ENCODE results near the gene RBFOX1.

The RBFOX1 gene

GRCh38 chr16:7602291-7602950 is 269.8 kb downstream of the RBFOX1 start:
- DNase-seq (ENCODE audit: low spot score), result no peak

DNA sequence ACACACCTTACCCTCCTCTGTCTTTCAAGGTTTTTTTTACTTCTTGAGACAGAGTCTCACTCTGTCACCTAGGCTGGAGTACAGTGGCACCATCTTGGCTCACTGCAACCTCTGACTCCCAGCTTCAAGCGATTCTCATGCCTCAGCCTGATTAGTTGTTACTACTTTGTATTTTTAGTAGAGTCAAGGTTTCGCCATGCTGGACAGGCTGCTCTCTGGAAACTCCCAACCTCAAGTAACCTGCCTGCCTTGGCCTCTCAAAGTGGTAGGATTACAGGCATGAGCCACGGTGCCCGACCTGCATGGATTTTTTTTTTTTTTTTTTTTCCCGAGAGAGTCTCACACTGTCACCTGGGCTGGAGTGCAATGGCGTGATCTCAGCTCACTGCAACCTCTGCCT is 273.2 kb downstream of the RBFOX1 start:
- no peak for DNase-seq (ENCODE audit: low spot score)

GRCh38 chr16:7612671-7613070 is 280.0 kb downstream of the RBFOX1 start:
- no peak for DNase-seq (ENCODE audit: low spot score)

DNA sequence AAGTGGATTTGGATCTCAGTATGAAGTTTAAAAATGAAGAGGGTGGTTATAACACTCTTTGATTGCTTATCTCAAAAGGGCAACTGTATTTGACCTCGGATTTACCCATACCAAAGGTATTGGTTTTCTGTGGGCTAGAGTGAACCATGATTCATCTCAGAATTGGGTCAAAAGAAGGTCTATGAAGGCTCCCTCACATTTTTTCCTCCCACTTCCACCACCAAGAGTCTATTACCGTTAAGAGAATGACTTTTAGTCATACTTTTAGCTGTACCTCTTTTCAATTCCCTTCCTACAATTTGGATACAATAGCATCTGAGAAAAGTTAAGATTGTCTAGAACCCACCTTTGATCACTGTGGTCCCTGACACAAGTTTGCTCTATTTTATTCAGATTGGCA is 280.9 kb downstream of the RBFOX1 start:
- DNase-seq (ENCODE audit: low spot score), result no peak

DNA sequence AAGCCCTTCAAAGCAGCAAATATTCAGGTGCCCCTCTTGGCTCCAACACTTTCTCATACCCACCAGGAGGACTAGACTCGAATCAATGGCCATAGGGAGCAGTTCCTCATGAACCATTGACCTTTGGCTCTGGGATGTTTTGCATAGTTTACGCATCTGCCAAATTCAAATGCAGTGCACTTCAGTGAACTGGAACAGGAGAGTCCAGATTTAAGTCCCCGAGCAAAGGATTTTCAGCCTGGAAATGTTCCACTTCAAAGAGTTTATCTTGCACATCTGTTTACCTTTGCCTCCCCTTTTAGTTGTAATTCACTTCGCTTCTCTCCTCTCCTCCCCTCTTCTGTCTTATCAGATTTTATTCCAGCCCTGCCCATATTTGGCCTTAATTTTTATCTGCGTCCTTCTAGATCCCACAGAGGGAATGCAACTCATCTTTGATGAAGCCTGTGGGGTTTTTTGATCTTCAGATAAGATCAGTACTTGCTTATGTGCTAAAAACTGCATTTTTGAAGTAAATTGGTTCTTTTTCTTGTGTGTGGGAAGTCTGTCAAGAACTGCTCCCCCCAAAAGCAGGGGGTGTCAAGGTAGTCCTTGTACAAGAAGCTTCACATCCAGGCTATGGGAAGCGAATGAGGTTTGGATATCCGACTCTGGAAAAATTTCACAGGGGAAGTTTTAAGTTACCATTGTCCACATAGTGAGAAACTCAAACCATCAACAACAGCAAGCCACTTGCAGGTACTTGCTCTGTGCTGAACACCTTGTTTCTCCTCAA is 281.6 kb downstream of the RBFOX1 start:
- DNase-seq (ENCODE audit: low spot score), result no peak

DNA sequence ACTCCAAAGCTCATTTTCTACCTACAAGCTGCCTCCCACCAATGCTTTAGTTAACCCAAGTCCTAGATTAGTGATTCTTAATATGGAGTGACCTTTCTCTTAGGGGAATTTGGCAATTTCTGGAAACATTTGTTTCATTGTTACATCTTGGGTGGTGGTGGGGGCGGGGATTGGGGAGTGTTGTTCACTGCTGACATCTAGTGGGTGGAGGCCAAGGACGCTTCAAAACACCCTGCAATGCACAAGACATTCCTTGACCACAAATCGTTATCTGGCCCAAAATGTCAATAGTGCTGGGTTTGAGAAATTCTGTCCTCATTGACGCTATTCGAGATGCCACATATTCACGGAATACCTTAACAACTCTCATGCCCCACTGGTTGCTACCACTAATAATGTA is 282.9 kb downstream of the RBFOX1 start:
- peak; percentile 7 for DNase-seq (ENCODE audit: low spot score)

GRCh38 chr16:7624871-7625766 is 292.5 kb downstream of the RBFOX1 start:
- no peak for DNase-seq (ENCODE audit: low spot score)

- no peak for DNase-seq (ENCODE audit: low spot score)
These were observed 296.3 kb downstream of the RBFOX1 start for GRCh38 chr16:7628981-7629380.

GRCh38 chr16:7629571-7629970 is 296.9 kb downstream of the RBFOX1 start:
- no peak for DNase-seq (ENCODE audit: low spot score)

GRCh38 chr16:7637446-7637845 is 304.8 kb downstream of the RBFOX1 start:
- no peak for DNase-seq (ENCODE audit: low spot score)

GRCh38 chr16:7638306-7638705 is 305.7 kb downstream of the RBFOX1 start:
- DNase-seq (ENCODE audit: low spot score), result no peak

DNA sequence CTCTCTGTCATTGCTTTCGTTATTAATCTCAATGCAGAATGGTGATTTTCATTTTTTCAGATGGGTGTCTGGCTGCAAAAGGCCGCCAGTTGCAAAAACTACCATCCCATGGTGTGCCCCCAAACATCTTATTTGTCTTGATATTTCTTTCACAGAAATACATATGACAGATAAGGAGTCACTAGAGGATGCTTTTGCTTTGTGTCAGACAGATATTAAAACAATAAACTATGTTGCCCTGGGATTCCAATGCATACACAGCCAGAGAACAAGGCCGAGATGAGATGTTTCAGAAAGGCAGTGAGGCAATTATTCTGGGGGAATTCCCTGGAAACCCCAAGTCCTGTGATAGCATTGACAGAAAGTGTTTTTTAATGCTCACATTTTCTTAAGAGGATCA is 307.7 kb downstream of the RBFOX1 start:
- no peak for DNase-seq (ENCODE audit: low spot score)

DNA sequence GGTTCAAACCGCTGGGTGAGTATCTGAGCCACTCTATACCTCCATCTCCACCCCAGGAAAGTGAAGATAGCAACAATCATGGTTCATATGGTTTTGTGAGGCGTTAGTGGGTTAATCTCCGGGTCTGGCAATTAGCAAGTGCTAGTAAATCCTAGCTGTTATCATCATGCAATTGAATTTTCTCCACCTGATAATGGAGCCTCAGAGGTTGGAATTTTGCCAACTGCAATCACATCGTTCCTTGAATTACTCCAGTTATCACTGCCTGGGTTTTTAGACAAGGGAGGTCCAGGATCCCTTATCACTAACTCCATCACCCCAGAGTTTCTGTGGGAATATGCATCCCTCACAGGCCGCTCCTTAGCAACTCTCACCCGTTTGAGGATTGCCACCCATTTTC is 311.5 kb downstream of the RBFOX1 start:
- no peak for DNase-seq (ENCODE audit: low spot score)

- no peak for DNase-seq (ENCODE audit: low spot score)
These were observed 312.2 kb downstream of the RBFOX1 start for GRCh38 chr16:7644811-7645210.

- no peak for DNase-seq (ENCODE audit: low spot score)
These were observed 314.3 kb downstream of the RBFOX1 start for GRCh38 chr16:7646821-7647500.

- DNase-seq (ENCODE audit: low spot score), result no peak
These were observed 317.8 kb downstream of the RBFOX1 start for GRCh38 chr16:7650431-7650830.

- DNase-seq (ENCODE audit: low spot score), result no peak
These were observed 319.3 kb downstream of the RBFOX1 start for GRCh38 chr16:7651803-7652570.

- DNase-seq (ENCODE audit: low spot score), result no peak
These were observed 321.3 kb downstream of the RBFOX1 start for GRCh38 chr16:7653746-7654461.

- no peak for DNase-seq (ENCODE audit: low spot score)
These were observed 343.0 kb downstream of the RBFOX1 start for GRCh38 chr16:7675628-7676027.

DNA sequence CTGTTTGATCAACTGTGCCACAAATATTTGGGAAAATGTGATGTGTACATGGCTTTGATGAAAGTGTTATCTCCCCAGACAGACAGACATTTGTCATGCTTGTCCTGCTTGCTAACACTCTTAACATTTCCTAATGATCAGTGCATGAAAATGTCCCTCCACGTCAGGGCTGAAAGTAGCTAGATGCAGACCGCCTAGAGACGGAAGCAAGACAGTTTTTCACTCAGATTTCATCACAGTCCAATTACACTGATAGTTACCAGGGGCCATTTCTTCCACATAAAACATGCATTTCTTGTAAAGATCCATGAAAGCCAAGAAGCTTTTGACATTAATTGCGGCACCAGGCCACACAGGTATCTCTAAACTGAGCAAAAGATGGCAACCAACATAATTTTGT is 347.7 kb downstream of the RBFOX1 start:
- no peak for DNase-seq (ENCODE audit: low spot score)

DNA sequence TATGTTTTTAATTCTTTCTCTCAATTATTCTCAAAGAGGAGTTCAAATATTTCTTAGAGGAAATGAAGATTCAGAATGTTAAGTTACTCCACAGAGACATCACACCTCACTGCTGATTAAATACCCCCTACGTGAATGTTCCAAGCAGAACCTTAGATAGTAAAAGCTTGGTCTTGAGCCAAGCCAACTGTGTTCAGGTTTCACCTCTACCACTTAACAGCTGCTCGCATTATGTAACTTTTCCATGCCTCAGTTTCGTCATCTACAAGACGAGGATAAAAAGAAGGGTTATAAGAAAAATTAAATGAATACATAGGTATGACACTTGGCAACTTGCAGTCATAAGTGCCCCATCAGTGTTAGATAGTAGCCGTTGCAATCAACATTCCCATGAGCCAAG is 356.2 kb downstream of the RBFOX1 start:
- DNase-seq (ENCODE audit: low spot score), result no peak
